ENCODE data around the gene ARHGAP23.

GRCh38 chr17:38467491-38467890 lies 39.2 kb downstream of the ARHGAP23 start:
- TF ChIP-seq CTCF (conservative IDR thresholded peaks at IDR 0.05 in 1 of 2, IDR thresholded peaks at IDR 0.05 in 1 of 2; ENCODE audit: low read depth in 1 of 2, low read length in 2 of 2) = no peak
- no peak for TF ChIP-seq EZH2 (IDR thresholded peaks at IDR 0.05; ENCODE audit: low read length, missing control alignments)
